ENCODE data around the gene EPN2.

EPN2 gene

GRCh38 chr17:19339341-19339815 lies 102.2 kb downstream of the EPN2 start:
- TF ChIP-seq CTCF (IDR thresholded peaks at IDR 0.05; ENCODE audit: extremely low read depth, missing control alignments), result no peak
- DNase-seq (ENCODE audit: low spot score), result no peak

- DNase-seq (ENCODE audit: low spot score), result no peak
- TF ChIP-seq CTCF (IDR thresholded peaks at IDR 0.05; ENCODE audit: extremely low read depth, missing control alignments), result no peak
Observed at GRCh38 chr17:19341211-19341631, 104.1 kb downstream of the EPN2 start.

- no peak for TF ChIP-seq CTCF (IDR thresholded peaks at IDR 0.05; ENCODE audit: extremely low read depth, missing control alignments)
- no peak for DNase-seq (ENCODE audit: low spot score)
Observed at GRCh38 chr17:19341641-19342610, 104.8 kb downstream of the EPN2 start.

GRCh38 chr17:19342611-19343255 lies 105.6 kb downstream of the EPN2 start:
- TF ChIP-seq CTCF (IDR thresholded peaks at IDR 0.05; ENCODE audit: extremely low read depth, missing control alignments), result no peak
- DNase-seq (ENCODE audit: low spot score), result no peak

- TF ChIP-seq CTCF (IDR thresholded peaks at IDR 0.05; ENCODE audit: extremely low read depth, missing control alignments), result no peak
- no peak for DNase-seq (ENCODE audit: low spot score)
Observed at GRCh38 chr17:19343256-19343630, 106.1 kb downstream of the EPN2 start.

GRCh38 chr17:19343671-19344151 lies 106.5 kb downstream of the EPN2 start:
- DNase-seq (ENCODE audit: low spot score), result no peak
- TF ChIP-seq CTCF (IDR thresholded peaks at IDR 0.05; ENCODE audit: extremely low read depth, missing control alignments), result no peak
